Activated naive CD8-positive, alpha-beta T cell treated with anti-CD3 and anti-CD28 coated beads, Interleukin-2, amount 50 U/mL, for 24 hours (primary cell): ENCODE measurements around the gene KCP.

Experiments
- ATAC-seq: fragments of 150-1000 bp; cut with Tn5 transposase; one replicate; pipeline ENCODE4 v1.10.0; 2021
- DNase-seq: peaks from one replicate; pipeline ENCODE4 v3.0.0; 2021
- H3K27ac Mint-ChIP-seq: one replicate; pipeline ENCODE4 v1.8.0; 2021; ENCODE audit warnings: mild to moderate bottlenecking, mixed read lengths
- H3K27me3 Mint-ChIP-seq: one replicate; pipeline ENCODE4 v1.8.0; 2021; ENCODE audit warnings: mixed read lengths
- H3K36me3 Mint-ChIP-seq: one replicate; pipeline ENCODE4 v1.8.0; 2021; ENCODE audit warnings: low read depth, mixed read lengths
- H3K4me1 Mint-ChIP-seq: one replicate; pipeline ENCODE4 v1.8.0; 2021; ENCODE audit warnings: mixed read lengths
- H3K4me3 Mint-ChIP-seq: one replicate; pipeline ENCODE4 v1.8.0; 2021; ENCODE audit warnings: mild to moderate bottlenecking, moderate library complexity, mixed read lengths
- H3K9me3 Mint-ChIP-seq: one replicate; pipeline ENCODE4 v1.8.0; 2021; ENCODE audit warnings: mixed read lengths

Gene KCP

GRCh38 chr7:128871050-128871449, 39.5 kb downstream of the KCP start:
- DNase-seq (no peak), ATAC-seq (no peak)
- Mint-ChIP-seq H3K4me3 (no peak overlapping the region), H3K27me3 (peaks cover 7% of the 10 kb centered on the region), H3K36me3 (no peaks in the 10 kb centered on the region), H3K27ac (no peak overlapping the region), H3K4me1 (peaks cover 8% of the 10 kb centered on the region), H3K9me3 (no peaks in the 10 kb centered on the region)

DNA sequence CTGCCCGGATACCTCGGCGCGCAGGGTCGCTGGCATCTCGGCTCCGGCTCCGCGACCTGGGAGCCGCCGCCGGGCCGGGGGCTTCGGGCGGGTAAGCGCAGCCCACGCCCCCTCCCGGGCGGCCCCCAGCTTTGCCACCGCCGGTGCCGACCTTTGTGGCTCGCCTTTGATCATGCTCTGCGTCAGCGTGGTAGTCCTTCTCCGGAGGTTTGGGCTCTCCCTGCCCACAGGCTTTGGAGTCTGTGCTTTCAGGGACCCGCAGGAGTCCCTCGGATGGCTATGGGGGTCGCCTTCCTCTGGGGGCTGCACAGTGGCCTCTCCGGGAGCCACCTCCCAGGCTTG, 40.6 kb downstream of the KCP start:
- Mint-ChIP-seq H3K27ac (no peak overlapping the region), H3K4me1 (peaks cover 10% of the 10 kb centered on the region), H3K27me3 (peaks cover 7% of the 10 kb centered on the region), H3K9me3 (no peaks in the 10 kb centered on the region), H3K36me3 (peaks cover 6% of the 10 kb centered on the region), H3K4me3 (peak overlapping the region; percentile 59)
- peak; percentile 38 for DNase-seq
- peak; percentile 57 for ATAC-seq

DNA sequence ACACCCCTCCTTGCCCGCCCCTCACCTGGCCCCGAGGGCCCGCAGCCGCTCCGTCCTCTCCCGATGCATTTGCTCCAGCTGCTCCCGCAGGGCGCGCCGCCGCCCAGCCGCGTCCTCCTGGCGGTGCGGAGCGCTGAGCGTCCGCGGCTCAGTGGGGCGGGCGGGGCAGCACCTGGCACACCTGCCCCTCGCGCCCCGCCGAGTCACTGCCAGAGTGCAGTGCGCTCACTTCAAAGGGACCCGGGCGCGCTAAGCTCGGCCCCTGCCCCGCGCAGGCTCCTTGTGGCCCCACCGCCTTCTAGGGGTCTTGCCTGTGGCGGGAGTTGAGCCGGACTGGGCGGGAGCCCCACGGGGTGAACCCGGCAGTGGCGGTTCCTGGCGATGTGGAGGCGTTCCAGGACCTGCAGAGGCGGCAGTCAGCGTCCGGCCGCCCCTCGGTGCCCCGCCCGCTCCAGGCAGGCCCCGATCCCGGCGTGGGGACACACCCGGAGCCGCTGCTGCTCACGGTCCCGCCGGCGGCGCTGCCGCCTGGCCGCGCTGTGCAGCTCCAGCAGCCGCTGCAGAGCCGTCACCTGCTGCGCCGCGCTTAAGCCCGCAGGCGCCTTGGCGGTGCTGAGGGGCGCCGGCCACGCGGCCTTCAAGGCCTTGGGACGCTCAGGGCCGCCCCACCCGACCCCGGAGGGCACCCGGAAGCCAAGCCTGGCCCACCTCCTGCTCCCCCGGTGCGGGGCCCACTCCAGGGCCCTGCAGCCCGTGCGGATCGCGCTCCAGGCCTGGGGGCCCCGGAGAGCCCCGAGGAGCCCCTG, 41.2 kb downstream of the KCP start:
- DNase-seq (peak; percentile 51), ATAC-seq (peak; percentile 82)
- H3K4me3 Mint-ChIP-seq, result peak overlapping the region; percentile 24
- H3K27me3 Mint-ChIP-seq, result peaks cover 7% of the 10 kb centered on the region
- H3K27ac Mint-ChIP-seq, result no peak overlapping the region
- H3K36me3 Mint-ChIP-seq, result peaks cover 6% of the 10 kb centered on the region
- H3K9me3 Mint-ChIP-seq, result no peaks in the 10 kb centered on the region
- peaks cover 10% of the 10 kb centered on the region for H3K4me1 Mint-ChIP-seq

DNA sequence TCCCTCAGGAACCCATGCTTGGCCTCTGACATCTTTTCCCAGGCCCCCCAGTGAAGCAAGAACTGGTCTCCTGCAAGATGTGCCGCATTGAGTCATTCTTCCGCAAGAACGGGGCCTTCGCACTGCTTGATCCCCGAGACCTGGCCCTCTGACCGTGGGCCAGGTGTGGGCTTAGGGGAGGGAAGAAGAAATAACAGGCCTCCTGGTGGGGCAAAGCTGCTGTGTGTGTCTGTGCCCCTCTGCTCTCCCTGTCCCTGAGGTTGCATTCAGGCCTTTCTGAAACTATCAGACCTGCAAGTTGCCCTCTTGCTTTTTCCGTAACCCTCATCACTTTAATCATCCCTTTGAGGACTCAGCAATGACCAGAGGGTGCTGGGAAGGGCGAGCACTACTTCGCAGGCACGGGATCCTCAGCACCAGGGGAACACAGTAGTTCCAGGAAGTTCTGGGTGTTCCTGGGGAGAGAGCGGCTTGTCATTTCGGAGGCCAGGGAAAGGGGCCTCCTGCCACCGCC, 41.8 kb downstream of the KCP start:
- ATAC-seq, result no peak
- peaks cover 7% of the 10 kb centered on the region for H3K27me3 Mint-ChIP-seq
- no peak overlapping the region for H3K27ac Mint-ChIP-seq
- DNase-seq, result no peak
- no peaks in the 10 kb centered on the region for H3K9me3 Mint-ChIP-seq
- peaks cover 6% of the 10 kb centered on the region for H3K36me3 Mint-ChIP-seq
- peaks cover 14% of the 10 kb centered on the region for H3K4me1 Mint-ChIP-seq
- H3K4me3 Mint-ChIP-seq, result peak overlapping the region; percentile 45

DNA sequence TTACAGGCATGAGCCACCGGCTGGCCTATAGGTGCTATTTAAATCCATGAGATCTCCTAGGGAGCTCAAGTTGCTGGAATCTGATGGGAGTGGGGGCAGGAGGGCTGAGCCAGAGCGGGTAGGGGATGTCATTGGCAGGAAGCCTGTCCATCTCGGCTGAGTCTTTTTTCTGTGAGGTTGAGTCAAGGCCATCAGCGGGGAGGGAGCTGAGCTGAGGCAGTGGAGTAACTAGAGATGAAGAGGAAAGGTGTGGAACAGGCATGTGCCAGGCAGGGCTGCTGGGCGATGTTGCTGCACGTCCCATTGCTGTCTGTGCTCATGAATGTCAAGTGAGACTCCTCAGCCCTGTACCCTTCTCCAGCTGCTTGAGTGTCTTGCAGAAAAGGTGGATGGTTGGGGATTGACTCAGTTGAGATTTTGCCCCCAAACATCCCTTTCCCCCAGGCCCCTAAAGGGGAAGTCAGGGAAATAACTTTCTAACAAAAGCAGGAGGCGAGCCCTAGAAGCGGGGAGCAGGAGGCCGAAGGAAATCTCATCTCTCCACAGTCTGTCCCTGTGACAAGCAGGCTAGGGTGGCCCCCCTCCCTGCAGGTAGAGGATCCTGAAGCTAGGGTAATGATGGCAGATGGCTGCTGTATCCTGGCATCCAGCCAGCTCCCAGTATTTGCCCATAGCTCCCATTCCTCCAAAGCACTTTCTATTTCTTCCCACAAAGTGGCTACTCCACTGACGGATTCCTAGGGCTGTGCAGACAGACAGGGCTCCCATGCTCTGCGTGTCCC, 42.5 kb downstream of the KCP start:
- Mint-ChIP-seq H3K27me3 (peaks cover 5% of the 10 kb centered on the region), H3K4me1 (peaks cover 16% of the 10 kb centered on the region), H3K4me3 (no peak overlapping the region), H3K36me3 (peaks cover 6% of the 10 kb centered on the region), H3K27ac (no peak overlapping the region), H3K9me3 (no peaks in the 10 kb centered on the region)
- no peak for DNase-seq
- ATAC-seq, result no peak

- Mint-ChIP-seq H3K4me1 (peaks cover 21% of the 10 kb centered on the region), H3K27ac (no peak overlapping the region), H3K4me3 (no peak overlapping the region), H3K27me3 (peaks cover 7% of the 10 kb centered on the region), H3K36me3 (peaks cover 10% of the 10 kb centered on the region), H3K9me3 (no peaks in the 10 kb centered on the region)
- ATAC-seq (no peak), DNase-seq (no peak)
These were observed 43.3 kb downstream of the KCP start for GRCh38 chr7:128867241-128867640.

DNA sequence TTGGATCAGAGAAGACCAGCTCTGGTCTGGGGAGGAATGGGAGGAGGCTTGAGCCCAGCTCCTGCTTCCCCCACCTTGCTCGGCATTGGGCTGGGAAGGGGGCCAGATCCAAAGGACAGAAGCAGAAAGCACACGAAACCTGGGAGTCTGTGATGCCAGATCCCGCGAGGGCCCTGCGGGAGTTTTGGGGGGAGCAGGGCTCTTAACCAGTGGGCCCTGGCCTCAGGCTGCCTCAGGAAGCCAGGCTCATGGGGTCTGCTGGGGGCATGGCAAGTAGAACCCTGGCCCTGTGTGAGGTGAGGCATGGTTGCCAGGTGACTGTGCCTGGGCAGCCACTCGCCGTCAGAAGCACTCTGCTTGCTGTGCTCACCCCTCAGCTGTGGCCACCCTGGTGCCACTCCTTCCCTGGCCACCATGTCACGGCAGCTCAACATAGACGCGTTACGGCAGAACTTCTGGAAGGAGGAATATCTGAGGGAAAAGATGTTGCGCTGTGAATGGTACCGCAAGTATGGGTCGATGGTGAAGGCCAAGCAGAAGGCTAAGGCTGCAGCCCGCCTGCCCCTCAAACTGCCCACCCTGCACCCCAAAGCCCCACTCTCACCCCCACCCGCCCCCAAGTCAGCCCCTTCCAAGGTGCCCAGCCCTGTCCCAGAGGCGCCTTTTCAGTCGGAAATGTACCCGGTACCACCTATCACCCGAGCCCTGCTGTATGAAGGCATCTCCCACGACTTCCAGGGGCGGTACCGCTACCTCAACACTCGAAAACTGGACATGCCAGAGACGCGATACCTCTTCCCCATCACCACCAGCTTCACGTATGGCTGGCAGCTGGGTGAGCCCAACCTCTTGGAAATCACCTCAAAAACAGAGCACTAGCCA, 44.3 kb downstream of the KCP start:
- Mint-ChIP-seq H3K4me3 (no peak overlapping the region), H3K27me3 (peaks cover 7% of the 10 kb centered on the region), H3K9me3 (no peaks in the 10 kb centered on the region), H3K27ac (no peak overlapping the region), H3K4me1 (peaks cover 23% of the 10 kb centered on the region), H3K36me3 (peaks cover 10% of the 10 kb centered on the region)
- DNase-seq (no peak), ATAC-seq (no peak)

DNA sequence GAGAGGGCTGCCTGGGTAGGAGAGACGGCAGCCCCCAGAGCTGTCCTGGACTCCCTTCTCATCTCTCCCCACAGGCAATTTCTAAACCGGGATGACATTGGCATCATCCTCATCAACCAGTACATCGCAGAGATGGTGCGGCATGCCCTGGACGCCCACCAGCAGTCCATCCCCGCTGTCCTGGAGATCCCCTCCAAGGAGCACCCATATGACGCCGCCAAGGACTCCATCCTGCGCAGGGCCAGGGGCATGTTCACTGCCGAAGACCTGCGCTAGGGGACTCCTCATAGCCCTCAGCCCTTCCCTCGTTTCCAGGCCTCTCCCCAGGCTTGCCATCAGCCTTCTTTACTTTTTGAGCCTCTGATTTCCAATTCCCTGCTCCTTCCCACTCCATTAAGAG, 45.2 kb downstream of the KCP start:
- peaks cover 10% of the 10 kb centered on the region for H3K36me3 Mint-ChIP-seq
- peaks cover 22% of the 10 kb centered on the region for H3K4me1 Mint-ChIP-seq

DNA sequence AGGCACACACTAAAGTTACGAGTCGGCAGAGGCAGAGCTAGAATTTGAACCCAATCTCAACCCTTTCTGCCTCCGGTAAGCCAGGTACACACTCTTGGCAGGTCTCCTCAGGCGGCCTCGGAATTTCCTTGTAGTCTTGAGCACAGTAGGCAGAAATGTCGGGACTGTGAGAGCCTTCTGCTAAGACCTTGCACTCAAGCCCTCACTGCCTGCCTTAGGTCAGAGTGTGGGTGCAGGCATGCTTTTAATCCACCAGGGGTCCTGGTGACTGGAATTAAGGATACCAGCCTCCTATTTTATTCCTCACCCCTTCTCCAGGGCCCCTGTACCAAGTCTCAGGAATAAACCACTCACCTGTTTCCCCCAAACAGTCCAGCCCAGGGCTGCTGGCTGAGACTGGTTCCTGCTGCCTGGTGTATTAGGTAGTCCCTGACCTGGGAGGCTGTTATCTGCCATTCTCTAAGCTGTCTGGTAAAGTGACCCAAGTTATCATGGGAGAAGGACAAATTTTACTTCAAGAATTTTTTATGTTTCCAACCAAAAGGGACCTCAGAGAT, 47.0 kb downstream of the KCP start:
- H3K36me3 Mint-ChIP-seq, result peaks cover 10% of the 10 kb centered on the region
- H3K27me3 Mint-ChIP-seq, result peaks cover 2% of the 10 kb centered on the region
- H3K4me3 Mint-ChIP-seq, result peak overlapping the region; percentile 90
- peak; percentile 53 for DNase-seq
- H3K27ac Mint-ChIP-seq, result peak overlapping the region; percentile 94
- peak; percentile 48 for ATAC-seq
- H3K4me1 Mint-ChIP-seq, result peaks cover 16% of the 10 kb centered on the region
- no peaks in the 10 kb centered on the region for H3K9me3 Mint-ChIP-seq

More for the DNA sequence above, 45.2 kb downstream of the KCP start:
- Mint-ChIP-seq H3K9me3 (no peaks in the 10 kb centered on the region), H3K27ac (no peak overlapping the region), H3K27me3 (peaks cover 5% of the 10 kb centered on the region), H3K4me3 (no peak overlapping the region)
- ATAC-seq, result no peak
- DNase-seq, result no peak

GRCh38 chr7:128862571-128863432, 47.7 kb downstream of the KCP start, which contains the start of gene ATP6V1F:
ATP6V1F (plus strand) TSS chr7:128862856; CDS start chr7:128862905, 49 bp downstream.
- H3K27me3 Mint-ChIP-seq, result peaks cover 2% of the 10 kb centered on the region
- H3K36me3 Mint-ChIP-seq, result peaks cover 10% of the 10 kb centered on the region
- peaks cover 16% of the 10 kb centered on the region for H3K4me1 Mint-ChIP-seq
- peak within 1 kb of the TSS; percentile 90 for H3K4me3 Mint-ChIP-seq
- ATAC-seq, result peak; percentile 90
- peak within 1 kb of the TSS; percentile 94 for H3K27ac Mint-ChIP-seq
- H3K9me3 Mint-ChIP-seq, result no peaks in the 10 kb centered on the region
- peak; percentile 100 for DNase-seq

DNA sequence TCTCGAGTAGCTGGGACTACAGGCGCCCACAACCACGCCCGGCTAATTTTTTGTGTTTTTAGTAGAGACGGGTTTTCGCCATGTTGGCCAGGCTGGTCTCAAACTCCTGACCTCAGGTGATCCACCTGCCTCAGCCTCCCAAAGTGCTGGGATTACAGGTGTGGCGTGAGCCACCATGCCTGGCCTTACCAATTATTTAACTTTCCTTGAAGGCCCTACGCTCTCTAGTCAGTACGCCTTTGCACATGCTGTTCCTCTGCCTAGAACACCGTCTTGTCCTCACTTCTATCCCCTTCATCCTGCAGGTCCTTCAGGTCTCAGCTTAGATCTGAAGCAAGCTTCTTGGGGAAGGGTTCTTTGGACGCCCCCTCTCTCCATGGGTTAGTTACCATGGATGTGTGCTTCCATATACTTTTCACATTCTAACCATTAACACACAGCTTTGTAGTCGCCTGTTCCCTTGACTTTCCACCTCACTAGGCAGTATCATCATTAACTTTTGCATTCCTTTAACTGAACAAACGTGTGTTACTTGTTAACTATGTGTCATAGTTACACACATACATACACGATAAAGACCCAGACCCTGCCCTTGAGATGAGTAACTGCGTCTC, 48.4 kb downstream of the KCP start:
- H3K4me1 Mint-ChIP-seq, result peaks cover 16% of the 10 kb centered on the region
- no peaks in the 10 kb centered on the region for H3K9me3 Mint-ChIP-seq
- H3K27ac Mint-ChIP-seq, result peak overlapping the region; percentile 94
- H3K4me3 Mint-ChIP-seq, result peak overlapping the region; percentile 90
- ATAC-seq (no peak), DNase-seq (no peak)
- H3K27me3 Mint-ChIP-seq, result peaks cover 2% of the 10 kb centered on the region
- peaks cover 10% of the 10 kb centered on the region for H3K36me3 Mint-ChIP-seq

GRCh38 chr7:128860158-128861073, 50.1 kb downstream of the KCP start:
- no peaks in the 10 kb centered on the region for H3K9me3 Mint-ChIP-seq
- peaks cover 14% of the 10 kb centered on the region for H3K4me1 Mint-ChIP-seq
- DNase-seq (no peak), ATAC-seq (no peak)
- H3K36me3 Mint-ChIP-seq, result peaks cover 7% of the 10 kb centered on the region
- no peak overlapping the region for H3K27ac Mint-ChIP-seq
- H3K27me3 Mint-ChIP-seq, result peaks cover 2% of the 10 kb centered on the region
- H3K4me3 Mint-ChIP-seq, result no peak overlapping the region
